Fibroblast of the aortic adventitia (primary cell): ENCODE results near the gene DDX51. TPM values are rescaled to one million over a fixed set of nuclear protein-coding genes. Genes with fewer than 3 reads are reported as not detected.
"Not testable (repeated sequence)": the region's sequence is repeated elsewhere in the genome, so short reads cannot be mapped to it uniquely, and the experiment has no call there.

Source experiments
- DNase-seq: peaks from one replicate; pipeline ENCODE4 v3.0.0-alpha.2; 2010; ENCODE audit warnings: low read depth
- H3K4me3 ChIP-seq: 2 replicates; pipeline ENCODE4 v1.5.1; 2011; ENCODE audit warnings: low read depth, mild to moderate bottlenecking, control low read depth, low read length, moderate library complexity
- CTCF ChIP-seq: IDR thresholded peaks from 2 replicates; pipeline ENCODE4 v1.5.1; 2011; ENCODE audit warnings: mild to moderate bottlenecking, low read length, control low read depth, inconsistent platforms; ENCODE audit not compliant: insufficient read depth
- total RNA-seq: library from RNA; depleted of rRNA; stranded (reverse); fragments of >200 nt; gene quantifications from 2 replicates; pipeline ENCODE4 v1.2.3, GENCODE V29; 2012; ENCODE audit warnings: low replicate concordance

DDX51 gene
- total RNA-seq, 1 donor = 9.4 TPM

DNA sequence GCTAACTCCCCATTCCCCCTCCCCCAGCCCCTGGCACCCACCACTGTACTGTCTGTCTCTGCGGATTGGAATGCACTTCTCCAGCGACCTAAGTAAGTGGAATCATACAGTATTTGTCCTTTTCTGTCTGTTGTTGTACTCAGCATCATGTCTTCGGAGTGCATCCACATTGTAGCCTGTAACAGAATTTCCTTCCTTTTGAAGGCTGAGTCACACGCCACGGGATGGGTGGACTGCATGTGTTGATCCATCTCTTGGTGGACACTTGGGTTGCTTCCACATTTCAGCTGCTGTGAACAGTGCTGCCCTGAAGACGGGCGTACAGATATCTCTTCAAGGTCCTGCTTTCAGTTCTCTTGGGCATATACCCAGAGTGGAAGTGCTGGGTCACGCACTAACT is 34.4 kb downstream of the DDX51 start:
- no peak for TF ChIP-seq CTCF
- DNase-seq = no peak
- no peak overlapping the region for H3K4me3 ChIP-seq

DNA sequence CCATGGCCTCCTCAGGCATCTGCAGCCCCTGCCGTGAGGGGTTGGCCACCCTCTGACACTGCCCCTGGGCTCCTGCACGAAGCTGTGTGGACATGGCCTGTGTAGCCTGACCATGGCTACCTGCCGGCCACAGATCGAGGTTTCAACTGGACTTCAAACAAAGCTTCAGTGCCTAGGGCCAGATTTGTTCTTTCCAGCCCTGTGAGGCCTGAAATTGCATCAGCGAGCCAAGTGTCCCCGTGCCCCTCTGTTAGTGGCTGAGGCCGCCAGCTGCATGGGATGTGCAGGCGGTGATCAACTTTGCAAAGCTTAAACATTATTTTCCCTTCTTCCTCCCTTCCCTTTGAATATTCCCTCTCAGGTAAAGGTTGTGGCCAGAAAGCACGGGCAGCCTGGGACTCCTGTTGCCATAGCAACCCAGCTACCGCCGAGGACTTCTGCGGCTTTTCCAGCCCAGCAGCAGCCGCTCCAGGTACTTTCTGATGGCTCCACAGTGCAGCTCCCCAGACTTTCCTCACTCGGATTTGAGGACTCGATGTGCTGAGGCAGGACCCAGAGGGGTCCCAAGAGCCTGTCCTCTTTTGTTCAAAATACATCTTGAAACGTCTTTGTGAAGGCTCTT is 35.8 kb downstream of the DDX51 start:
- TF ChIP-seq CTCF = no peak
- no peak overlapping the region for H3K4me3 ChIP-seq
- no peak for DNase-seq

DNA sequence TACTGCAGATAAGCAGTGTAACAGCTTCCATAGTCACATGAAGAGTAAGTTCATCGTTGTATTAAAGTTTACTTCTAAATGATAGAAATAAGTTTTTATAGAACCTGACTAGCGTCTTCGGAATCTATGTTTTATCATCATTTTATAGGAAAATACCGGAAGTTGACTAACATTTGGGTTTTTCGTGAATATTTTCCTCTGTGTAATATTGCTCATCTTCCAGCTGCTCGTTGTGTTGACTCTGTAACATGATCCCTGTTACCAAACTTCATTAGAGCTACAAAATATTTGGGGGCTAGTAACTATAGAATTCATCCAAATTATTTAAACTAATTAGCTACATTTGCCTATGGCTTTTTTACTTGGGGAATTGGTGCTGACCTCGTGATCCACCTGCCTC is 37.2 kb downstream of the DDX51 start:
- TF ChIP-seq CTCF = no peak
- no peak for DNase-seq
- no peak overlapping the region for H3K4me3 ChIP-seq

GRCh38 chr12:132105467-132105866 is 38.7 kb downstream of the DDX51 start:
- TF ChIP-seq CTCF = no peak
- DNase-seq = no peak
- no peak overlapping the region for H3K4me3 ChIP-seq

GRCh38 chr12:132103542-132104308 is 40.4 kb downstream of the DDX51 start:
- no peak overlapping the region for H3K4me3 ChIP-seq
- no peak for TF ChIP-seq CTCF
- DNase-seq = no peak

GRCh38 chr12:132103072-132103471 is 41.0 kb downstream of the DDX51 start:
- not testable (repeated sequence) for DNase-seq

GRCh38 chr12:132102297-132102696 is 41.8 kb downstream of the DDX51 start:
- no peak overlapping the region for H3K4me3 ChIP-seq
- no peak for TF ChIP-seq CTCF
- no peak for DNase-seq

More at GRCh38 chr12:132103072-132103471, 41.0 kb downstream of the DDX51 start:
- not testable (repeated sequence) for H3K4me3 ChIP-seq
